IPS-NIHi7 (cell line): ENCODE data around the gene ARHGAP26.
"Not testable (repeated sequence)": the region's sequence is repeated elsewhere in the genome, so short reads cannot be mapped to it uniquely, and the experiment has no call there.

Experiments used
- DNase-seq: peaks from one replicate; pipeline ENCODE4 v3.0.0; 2012; ENCODE audit warnings: mixed read lengths; ENCODE audit errors: extremely low spot score

ARHGAP26 gene

DNA sequence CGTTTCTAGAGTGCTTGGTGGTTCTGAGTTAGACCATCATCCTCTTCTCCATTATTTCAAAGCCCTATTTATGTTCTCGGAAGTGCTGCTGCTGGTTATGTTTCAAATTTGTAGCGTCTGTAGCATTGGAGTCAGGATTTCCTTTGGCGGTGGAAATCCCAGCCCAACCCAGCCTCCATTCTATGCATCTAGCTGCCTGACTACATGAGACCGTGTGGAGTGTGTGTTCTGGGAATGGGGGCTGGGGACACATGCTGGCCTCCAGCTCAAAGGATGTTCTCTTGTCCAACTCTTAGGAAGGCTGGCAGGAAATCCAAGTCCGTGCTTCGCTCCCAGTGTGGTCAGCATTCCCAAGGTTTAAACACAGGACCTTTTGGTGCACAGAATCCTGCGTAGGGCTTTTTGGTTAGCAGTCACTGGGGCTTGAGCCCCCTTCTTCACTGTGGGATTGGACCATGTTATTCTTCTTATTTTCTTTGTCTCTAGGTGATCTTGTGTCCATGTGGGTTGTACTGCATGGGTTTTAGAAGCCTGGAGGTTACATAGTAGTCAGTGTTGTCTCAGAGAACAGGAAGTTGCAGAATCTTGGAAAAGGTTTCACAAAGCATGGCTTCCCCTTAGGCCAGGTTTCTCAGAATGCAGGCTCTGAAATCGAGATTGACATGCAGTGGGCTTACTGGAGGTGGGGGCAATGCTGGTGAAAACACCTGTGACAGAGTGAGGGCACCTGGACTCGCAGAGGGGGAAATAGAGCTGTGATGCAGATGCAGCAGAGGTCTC, 132.2 kb downstream of the ARHGAP26 start:
- DNase-seq: no peak

DNA sequence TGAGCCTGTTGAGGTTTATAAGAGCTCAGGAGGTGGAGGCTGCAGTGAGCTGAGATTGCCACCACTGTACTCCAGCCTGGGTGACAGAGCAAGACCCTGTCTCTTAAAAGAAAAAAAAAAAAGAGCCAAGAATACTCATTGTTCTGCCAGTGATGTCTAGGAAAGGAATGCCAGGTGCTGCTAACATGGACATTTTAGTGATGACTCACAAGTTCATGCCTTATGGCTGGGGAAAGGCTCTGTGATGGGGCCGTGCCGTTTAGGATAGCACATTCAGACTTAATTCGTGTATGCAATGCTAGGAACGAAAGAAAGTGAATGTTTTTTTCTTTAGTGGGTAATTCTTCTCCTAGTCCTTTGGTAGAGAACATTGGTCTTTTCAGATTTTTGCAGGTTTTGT, 134.2 kb downstream of the ARHGAP26 start:
- DNase-seq: no peak

DNA sequence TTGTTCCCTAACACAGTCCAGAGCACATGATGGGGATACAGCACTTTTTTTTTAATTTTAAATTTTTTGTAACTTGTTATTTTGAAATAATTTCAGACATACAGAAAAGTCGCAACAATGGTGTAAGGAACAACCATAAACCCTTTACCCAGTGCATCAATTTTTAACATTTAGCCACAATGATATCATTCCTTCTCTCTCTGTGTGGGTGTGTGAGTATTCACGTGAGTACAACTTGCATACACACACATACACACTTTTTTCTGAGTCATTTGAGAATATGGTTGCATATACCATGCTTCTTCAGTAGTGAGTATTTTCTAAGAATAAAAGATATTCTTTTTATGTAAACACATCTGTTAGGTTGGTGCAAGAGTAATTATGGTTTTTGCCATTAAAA, 135.2 kb downstream of the ARHGAP26 start:
- no peak for DNase-seq

DNA sequence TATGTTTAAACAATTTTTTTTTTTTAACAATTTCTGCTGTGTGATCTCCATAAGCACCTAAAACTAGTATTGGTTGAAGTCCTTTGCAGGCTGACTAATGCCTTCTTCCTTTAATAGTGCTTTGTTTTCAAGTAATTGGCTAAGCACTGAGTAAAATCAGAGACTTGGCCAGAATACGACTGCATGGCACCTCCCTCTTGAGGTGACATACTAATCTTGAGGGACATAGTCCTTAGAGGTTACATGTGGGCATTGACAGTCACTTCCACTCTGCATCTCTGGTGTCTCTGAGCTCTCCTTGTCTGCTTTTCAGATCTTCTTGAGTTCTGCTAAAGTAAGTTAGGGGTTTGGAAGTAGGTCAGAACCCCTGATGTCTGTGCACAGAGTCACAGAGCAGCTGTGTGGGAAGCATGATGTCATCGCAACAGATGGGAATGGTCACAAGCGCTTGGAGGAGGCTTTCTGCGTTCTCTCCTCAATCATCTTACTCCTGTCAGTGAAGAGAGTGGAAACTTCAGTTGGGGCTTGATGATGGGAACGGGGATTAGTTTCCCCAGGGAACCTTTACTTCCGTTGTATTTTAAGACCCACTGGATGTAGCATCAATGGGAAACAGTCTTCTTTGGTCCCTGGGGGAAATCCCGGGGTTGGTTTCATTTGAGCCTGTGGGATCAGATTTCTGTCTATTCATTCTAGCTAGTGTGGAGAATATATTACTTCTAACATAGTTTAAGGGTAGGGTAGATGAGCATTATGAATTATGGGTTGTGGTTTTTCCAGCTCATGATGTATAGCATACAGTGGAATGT, 136.9 kb downstream of the ARHGAP26 start:
- no peak for DNase-seq

DNA sequence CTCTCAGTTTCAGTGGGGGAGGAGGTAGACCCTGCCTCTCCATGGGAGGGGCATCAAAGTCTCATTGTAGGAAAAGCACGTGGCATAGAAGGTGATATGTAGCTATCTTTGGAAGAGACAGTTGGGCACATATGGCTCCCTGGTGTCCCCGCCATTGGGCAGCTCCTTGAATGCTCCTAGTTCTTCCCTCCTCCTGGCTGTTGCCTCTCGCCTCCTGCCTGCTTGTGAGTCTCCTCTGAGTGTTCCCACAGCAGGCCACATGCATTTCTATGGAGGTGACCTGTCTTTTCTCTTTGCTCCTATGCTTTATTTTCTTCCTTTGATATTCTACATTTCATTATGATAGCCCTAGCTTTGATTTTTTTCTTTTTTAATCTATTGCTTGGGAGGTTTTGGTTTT, 138.5 kb downstream of the ARHGAP26 start:
- DNase-seq: no peak

DNA sequence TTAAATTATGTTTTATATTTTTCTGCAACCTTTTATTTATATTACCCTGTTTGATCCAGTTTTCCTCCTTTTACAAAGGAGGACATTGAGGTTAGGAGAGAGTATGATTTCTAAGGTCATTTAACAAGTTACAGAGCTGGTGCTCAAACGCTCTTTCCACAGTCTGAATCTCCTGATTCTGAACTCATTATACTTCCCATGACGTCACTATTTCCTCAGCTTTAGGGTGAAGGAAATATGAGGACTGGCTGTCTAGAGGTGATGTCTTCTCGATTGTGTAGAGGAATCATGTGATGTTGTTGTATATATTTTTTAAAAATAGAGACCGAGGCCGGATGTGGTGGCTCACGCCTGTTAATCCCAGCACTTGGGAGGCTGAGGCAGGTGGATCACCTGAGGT, 140.0 kb downstream of the ARHGAP26 start:
- no peak for DNase-seq

DNA sequence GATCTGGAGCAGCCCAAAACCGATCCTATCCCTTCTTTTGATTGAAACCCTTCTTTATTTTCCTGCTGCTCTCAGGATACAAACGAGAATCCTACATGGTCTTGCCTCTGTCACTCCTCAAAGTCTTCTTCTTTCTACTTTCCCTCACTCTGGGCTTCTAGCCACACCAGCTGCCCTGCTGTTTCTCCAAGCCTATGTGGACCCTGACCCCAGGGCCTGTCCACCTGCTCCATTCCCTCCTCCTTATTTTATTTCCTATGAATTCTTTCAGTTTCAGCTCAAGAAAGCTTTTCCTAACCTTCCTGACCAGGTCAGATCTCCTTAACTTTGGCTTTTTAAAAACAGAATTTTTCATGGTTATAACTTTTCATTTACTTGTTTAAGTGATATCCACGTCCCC, 141.0 kb downstream of the ARHGAP26 start:
- DNase-seq: no peak

DNA sequence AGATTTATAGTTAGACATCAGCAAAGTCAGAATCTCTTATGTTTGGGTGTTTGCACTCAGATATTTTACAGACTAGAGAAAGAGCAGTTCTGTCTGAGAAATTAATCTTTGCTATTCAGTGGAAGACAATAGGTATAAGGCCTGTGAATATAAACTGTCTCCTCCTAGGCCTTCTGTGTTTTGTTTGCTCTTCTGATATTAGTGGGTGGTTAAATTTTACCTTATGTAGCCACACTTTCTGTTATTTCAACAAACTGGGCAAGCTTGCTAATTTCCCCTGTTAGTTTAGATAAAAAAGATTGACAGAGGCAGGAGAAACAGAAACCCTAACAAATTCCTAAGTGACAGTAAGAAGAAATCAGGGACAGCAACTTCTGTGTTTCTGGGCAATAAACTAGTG, 141.6 kb downstream of the ARHGAP26 start:
- no peak for DNase-seq

DNA sequence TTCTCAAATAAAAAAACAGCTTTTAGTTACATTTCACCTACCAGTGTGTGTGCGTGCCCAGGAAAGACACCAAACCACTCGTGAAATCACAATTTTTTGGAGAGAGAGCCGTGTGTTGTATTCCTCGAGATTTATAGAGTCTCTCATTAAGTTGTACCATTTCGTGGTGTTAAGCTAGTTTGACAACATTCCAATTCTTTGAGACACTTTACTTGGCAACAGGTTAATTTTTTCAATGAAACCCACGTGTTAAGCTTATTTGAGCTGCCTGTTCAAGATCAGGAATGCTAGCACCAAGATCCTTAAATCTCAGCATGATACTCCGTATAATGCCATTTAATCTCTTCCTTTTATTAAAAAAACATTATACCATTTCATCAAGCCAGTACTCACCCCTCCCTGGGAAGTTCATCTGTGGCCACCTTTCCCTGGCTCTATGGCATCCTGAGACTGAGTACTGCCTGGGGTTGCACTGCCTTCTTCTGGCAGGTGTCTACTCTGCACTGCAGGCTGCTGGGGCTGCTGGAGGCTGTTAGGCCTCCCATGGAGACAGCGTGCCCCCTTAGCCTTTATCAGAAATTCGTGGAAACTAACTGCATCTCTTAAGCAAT, 143.7 kb downstream of the ARHGAP26 start:
- peak; percentile 28 for DNase-seq

DNA sequence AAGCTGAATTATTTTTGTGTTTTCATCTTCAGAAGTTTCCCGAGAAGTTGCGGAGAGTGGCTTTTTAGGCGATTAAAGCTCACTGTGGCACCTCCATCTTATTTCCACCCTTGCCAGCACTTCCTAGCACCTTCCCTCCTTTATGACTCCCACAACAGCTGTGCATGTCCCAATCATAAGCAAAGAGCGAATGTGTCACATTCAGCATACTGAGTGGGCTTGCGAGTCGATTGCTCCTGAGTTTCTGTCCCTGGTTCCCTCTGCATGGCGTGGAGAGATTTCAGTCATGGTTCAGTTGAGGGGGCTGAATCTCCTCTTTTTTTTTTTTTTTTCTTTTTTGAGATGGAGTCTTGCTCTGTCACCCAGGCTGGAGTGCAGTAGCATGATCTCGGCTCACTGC, 144.9 kb downstream of the ARHGAP26 start:
- no peak for DNase-seq

DNA sequence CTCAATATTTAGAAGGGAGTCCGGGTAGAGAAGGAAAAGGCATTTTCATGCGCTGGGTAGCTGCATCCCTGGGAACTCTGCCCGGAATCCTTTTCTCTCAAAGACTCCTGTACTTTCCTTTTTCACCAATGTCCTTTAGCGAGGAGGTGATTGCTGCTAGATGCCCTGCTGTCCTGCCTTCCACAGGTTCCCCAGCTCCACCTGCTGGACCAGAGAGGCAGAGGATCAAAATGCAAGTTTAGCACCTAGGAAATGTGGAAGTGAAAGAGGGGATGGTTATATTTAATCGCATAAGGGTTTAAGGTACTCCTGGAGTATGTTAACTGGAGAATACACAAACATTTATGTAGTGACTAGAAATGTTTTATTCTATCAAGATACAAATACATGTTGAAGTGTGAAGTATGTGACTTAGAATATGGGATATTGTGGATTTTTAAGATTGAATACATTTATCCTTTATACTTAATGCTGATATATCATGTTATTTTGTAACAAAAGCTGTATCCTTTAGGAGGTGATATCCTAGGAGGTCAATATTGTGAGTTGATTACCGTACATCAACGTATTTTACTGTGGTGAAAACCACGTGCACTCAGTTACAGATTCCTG, 145.7 kb downstream of the ARHGAP26 start:
- peak; percentile 80 for DNase-seq

DNA sequence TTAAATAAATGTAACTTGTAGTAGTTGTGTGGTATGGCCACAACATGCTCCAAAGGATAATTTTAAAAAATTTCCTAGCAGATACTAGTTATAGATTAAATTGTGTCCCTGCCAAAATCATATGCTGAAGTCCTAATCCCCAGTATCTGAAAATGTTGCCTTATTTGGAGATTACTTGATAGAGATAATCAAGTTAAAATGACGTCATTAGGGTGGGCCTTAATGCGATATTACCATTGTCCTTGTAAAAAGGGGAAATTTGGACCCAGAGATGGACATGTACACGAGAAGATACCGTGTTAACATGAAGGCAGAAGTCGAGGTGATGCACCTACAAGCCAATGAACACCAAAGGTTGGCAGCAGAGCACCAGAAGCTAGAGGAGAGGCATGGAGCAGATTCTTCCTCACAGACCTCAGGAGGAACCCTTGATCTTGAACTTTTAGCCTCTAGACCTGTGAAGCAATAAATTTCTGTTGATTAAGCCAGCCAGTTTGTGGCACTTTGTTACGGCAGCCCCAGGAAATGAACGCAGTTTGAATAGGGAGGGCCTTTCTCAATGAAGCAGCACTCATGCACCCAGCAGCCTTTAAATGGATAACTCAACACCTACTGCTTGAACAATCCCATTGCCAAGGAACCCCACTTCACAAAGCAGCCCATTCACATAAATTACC, 148.9 kb downstream of the ARHGAP26 start:
- DNase-seq: no peak

DNA sequence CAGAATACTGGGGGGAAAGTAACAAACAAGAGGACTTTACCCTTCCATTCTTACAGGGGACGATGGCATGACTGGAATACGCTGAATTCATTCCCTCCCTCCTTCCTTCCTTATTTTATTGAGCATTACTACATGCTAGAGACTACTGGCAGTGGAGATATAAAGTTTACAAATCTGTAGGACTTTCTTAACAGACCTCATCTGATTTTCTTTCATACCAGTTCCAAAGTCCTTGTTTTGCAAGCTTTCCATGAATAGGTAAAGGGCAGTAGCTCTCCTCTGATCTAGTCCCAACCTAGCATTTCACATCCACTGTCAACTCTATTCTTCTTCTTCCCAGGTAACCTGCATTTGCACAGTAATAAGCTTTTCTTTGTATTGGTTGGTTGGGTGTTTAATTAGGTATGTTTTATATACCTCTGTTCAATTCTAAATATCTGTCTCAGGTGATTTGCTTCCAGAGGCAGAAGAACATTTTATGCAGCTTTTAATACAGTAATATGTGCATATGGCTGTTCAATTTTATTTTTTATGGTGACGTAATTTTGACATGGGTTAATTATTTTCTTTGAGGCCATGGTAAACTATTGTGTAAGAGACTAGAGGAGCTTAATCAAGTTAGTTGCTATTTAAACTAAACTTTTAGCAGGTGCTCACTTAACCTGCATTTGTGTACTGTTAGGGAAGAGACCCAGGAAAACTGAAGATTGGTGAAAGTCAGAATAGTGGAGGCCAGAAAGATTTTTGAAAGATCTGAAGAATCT, 150.9 kb downstream of the ARHGAP26 start:
- DNase-seq: no peak

DNA sequence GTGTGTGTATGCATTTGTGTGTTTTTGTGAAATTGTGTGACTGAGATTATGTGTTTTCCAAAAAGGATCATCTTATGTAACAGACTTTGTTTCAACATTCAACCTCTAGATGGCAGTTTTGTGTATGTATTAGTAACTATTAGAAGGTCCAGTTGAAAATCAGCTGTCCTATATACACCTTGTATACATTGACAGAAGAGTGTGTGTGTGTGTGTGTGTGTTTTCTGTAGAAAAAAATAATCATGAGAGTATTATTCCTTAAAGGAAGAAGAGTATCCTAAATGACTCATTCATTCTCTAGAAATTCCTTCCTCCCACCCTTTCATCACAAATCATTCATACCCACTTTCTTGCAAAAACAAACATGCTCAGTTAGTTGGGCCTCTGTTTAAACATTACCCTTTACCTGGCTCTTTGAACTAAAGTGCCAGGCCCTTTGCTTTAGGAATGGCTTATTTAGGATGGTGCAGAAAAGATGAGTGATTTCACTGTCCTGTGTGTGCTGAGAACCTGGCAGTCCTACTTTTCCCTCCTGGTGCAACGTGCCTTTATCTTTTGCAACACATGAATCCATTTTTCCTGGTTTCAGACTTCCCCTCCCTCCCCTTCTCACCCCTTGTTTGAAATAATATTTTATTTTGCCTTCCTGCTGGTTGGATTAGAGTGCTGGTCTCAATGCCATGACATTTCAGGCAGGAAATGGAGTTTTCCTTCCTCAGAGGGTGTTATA, 152.2 kb downstream of the ARHGAP26 start:
- no peak for DNase-seq

DNA sequence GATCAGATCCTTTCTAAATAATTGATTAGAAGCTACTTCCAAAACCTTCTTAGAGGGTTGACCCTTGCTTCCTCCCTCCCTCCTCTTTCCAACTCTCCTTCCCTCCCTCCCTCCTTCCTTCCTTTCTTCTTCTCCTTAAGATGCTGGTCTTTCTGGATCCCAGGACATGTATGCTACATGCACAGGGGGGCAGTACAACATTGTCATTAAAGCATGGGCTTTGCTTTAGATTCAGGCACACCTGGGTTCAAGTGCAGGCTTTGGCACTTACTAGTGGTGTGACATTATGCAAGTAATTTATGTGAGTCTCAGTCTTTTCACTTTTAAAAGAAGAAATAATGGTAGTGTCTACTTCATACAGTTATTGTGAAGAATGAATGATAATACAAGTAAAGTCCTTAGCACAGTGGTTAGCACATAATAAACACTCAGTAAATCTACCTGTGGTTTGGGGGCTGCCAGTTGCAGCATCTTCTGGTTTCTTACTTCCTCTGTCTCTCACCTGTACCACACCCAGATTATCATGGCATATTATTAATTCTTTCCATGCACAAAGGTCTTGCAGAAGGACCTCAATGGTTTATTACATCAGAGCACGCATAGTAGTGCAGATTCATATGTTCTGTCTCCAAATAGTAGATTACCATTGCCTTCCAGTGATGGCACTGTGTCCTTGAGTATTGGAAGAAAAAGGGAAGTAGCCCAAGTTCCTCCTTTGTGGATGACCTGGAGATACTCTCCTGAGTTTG, 154.1 kb downstream of the ARHGAP26 start:
- DNase-seq: no peak

DNA sequence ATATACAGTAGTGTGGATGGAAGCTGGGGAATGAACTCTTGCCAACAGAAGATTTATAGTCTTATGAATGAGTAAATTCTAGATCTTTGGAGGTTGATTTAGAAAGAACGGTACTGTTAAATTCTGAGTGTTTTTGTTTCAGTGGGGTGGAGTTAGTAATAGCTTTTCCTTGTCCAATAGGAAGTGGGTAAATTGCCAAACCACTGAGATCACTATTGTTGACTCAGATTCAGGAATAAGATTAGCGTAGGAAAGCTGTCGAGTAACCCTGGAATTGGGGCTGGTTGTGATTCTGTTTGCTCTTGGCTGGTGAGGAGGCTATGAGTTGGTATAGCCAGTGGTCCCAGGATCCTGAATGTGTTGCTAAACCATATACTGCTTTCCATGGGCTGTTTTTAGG, 155.6 kb downstream of the ARHGAP26 start:
- DNase-seq: no peak

DNA sequence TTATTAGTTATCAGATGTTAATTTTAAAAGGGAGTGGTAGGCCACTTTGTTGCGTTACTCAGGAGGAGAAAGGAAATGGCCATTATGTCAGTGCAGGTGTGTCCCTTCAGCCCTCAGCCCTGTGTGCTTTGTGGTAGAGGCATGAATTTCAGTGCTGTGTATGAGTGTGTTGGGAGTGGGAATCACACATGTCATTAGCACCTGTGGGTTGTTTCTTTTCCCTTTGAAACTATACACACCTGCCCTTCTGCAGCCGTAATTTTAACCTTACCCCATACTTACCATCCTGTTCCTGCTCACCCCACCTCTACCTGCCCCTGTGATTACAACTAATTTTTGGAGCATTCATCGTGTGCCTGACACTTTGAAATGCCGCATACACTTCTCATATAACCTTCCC, 156.4 kb downstream of the ARHGAP26 start:
- DNase-seq: no peak

DNA sequence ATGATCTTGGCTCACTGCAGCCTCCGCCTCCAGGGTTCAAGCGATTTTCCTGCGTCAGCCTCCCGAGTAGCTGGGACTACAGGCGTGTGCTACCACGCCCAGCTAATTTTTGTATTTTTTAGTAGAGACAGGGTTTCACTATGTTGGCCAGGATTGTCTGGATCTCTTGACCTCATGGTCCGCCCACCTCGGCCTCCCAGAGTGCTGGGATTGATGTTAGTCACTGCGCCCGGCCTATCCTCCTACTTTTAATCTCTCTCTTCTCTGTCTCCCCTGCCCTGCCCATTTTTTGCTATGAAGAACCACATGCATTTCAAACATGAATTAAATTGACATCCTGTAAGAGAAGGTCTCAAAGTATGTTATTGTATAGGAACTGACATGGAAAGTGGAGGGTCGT, 158.8 kb downstream of the ARHGAP26 start:
- not testable (repeated sequence) for DNase-seq

DNA sequence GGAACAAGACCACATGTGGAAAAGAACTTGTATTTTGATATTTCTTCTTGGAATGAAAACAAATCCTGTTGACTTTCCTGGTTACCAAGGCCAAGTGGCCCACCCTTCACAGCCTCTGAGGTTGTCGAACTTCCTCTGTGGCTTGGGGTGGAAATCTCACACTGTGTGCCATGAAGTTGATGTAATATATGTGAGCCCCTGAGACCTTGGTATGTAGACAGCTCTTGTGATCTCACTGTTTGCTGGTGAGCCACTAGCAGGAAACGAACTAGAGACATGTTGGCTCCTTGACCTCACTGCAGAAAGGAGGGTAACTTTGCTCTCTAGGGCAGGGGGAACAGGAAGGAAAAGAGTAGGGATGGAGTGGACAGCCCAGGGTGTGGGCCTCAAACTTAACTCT, 159.4 kb downstream of the ARHGAP26 start:
- DNase-seq: no peak
